D341Med (cell line): Measurements from ENCODE around the gene SDF4.

ENCODE experiments used
- DNase-seq: peaks from one replicate; pipeline ENCODE4 v3.0.0; 2012; ENCODE audit warnings: low spot score

SDF4 gene

DNA sequence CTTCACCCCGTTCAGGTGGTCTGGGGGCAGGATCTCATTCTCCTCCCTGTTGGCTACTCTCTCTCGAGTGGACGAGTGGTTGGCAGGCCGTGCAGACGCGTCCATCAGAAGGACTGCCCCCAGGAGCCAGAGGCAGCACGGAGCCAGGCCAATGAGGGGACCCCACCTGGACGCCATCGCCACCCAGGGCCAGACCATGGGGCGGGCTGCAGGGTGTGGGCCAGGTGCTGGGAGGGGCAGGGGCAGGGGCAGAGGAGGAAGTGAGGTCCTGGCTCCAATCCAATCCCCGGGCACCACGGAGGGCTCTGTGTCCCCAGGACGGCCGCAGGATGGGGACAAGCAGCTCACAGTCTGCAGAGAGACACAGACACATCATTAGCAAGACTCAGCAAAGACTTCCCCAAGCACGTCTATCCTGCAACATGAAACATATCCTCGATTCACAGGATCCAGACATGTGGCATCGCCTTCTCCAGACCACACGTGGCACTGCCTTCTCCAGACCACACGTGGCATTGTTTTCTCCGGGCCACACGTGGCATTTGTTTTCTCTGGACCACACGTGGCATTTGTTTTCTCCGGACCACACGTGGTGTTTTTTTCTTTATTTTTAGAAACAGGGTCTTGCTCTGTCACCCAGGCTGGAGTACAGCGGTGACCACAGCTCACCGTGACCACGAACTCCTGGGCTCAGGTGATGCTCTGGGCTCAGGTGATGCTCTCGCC lies 3.0 kb downstream of the SDF4 start:
- DNase-seq = no peak

DNA sequence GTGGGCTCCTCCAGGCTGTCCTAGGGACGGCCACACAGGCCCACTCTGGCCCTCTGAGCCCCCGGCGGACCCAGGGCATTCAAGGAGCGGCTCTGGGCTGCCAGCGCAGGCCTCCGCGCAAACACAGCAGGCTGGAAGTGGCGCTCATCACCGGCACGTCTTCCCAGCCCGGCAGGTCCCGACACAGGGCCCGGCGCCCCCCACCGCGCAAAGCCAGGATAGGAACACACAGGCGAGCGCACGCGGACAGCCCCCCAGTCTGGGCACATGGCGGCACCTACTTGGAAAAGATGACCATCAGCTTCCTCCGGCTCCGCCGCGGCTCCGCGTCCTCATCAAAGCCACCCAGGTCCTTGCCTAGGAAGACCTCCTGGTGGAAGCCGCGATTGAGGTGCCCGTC lies 3.6 kb downstream of the SDF4 start:
- DNase-seq = no peak

- DNase-seq = no peak
Observed at GRCh38 chr1:1227386-1227785, 4.4 kb downstream of the SDF4 start.

DNA sequence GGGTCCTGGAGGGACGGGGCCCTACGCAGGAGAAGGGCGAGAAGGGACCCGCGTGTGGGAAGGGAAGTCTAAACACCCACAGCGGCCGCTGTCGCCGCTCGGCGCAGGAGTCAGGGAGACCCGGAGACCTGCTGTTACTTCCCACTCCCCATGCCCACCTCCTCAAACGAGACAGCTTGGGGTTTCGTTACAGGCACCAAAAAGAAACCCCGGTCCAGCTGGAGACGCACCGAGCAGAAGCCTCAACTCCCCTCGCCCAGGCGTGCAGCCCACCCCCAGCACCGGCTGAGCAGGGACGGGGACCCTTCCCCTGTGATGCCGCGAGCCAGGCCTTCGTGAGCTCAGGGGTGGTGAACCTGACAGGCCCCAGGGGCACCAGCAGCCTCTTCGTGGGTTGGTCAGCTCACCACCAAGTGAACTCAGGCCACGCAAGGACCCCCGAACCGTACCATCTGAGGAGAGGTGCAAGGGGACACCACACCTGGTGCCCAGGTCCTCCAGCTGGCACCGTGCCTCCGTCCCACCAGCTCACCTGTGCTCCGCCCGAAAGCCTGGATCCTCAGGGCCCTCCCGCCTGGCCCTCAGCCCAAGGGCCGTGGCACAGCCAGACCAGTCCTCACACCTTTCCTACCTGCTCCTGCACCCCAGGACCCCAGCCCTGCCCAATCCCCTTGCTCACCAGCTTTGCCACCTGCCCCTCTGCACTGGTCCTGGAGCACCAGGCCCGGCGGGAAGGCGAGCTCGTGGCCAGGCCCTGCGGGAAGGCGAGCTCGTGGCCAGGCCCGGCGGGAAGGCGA lies 5.0 kb downstream of the SDF4 start:
- DNase-seq = no peak

DNA sequence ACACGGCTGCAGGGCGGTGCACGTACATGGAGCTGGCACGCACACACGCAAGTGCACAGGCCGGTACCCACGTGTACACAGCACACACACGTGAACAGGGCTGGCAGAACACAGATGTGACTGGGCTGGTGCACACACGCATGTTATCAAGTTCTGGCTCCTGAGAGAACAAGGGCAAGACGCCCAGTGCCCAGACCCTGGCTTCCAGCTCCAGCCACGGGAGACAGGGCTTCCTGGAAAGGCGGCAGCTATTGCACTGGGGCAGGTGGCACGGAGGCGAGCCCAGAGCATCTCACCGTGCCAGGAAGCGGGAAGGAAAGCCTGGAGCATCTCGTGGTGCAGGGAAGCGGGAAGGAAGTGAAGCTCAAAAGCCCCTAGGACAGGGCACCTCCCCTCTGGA lies 5.9 kb downstream of the SDF4 start:
- no peak for DNase-seq

DNA sequence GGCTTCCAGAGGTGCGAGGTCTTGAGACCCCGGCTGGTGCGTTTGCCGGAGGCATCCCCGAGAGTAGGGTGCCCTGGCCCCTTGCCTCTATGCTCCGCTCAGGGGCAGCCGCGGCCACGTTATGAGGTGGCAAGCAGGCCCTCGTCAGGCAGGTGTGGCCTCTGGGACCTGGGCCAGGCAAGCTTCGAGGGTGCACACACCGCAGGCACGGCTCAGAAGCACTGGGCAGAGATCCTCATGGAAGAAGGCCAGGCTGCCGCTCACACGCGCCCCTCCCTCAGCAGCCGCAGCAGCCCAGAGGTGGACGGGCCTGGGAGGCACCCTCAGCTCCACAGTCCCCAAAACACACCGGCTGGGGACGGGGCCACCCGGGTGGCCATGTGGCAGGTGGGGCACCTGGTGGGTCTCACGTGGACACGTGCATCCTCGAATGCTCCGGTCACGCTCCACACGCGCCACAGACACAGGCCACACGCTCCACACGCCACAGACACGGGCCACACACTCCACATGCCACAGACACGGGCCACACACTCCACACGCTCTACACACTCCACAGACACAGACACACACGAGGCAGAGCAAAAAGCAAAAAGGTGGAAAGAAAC lies 6.5 kb downstream of the SDF4 start:
- DNase-seq = no peak

DNA sequence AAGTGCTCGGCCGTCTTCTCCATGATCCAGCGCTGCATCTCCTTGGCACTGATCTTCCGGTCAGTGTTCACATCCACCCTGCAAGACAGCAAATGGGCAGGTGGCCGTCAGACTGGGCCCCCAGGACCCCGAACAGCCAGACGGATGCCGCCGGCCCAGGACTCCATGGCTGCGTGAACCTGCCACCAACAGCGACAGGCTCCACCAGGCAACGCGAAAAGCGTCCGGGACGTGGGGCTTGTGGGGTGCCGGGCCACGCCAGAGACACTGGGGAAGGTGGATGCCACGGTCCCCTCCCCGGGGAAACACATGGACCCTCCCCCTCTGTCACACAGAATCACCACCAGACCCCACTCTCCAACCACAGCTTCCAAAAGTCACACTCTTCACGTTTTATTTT lies 7.9 kb downstream of the SDF4 start:
- DNase-seq = no peak

DNA sequence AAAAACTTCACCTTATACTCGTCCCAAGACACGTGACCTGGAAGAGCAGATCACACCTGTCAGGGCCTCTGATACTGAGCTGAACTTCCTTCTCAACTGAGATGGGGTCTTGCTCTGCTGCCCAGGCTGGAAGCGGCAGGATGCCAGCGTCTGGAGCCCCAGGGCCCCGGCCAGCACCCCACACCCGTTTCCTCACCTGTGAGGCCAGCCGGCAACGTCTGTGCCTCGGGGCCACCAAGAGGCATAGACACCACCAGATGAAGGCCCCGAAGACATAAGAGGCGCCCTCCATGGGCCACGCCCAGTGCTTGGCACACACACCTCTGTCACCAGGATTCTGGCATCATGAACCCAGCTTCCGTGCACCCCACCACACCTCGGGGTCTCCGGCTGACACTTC lies 8.5 kb downstream of the SDF4 start:
- DNase-seq = no peak

- DNase-seq = no peak
Observed at GRCh38 chr1:1222575-1223225, 9.1 kb downstream of the SDF4 start.

GRCh38 chr1:1221887-1222574 lies 9.8 kb downstream of the SDF4 start:
- DNase-seq = no peak

- no peak for DNase-seq
Observed at GRCh38 chr1:1220197-1220596, 11.6 kb downstream of the SDF4 start.

DNA sequence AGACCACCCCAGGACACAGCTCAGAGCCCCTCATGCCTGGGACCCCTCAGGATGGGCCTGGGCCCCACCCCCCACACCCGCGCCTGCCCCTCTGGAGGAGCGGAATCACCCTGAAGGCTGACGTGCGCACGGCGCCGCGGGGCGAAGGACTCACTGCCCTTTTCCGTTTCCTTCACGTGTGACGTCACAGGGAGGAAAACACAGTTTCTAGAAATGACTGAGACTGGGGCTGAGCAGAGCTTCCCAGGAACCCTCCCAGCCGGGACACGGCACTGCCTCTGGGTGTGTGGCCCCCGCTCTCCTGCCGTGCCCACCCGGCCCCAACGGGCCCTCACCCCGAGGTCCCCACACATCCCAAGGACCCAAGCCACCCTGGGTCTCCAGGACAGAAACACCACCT lies 12.5 kb downstream of the SDF4 start:
- DNase-seq = no peak

- DNase-seq = no peak
Observed at GRCh38 chr1:1218524-1219200, 13.1 kb downstream of the SDF4 start.

- no peak for DNase-seq
Observed at GRCh38 chr1:1217621-1218523, 13.9 kb downstream of the SDF4 start.

DNA sequence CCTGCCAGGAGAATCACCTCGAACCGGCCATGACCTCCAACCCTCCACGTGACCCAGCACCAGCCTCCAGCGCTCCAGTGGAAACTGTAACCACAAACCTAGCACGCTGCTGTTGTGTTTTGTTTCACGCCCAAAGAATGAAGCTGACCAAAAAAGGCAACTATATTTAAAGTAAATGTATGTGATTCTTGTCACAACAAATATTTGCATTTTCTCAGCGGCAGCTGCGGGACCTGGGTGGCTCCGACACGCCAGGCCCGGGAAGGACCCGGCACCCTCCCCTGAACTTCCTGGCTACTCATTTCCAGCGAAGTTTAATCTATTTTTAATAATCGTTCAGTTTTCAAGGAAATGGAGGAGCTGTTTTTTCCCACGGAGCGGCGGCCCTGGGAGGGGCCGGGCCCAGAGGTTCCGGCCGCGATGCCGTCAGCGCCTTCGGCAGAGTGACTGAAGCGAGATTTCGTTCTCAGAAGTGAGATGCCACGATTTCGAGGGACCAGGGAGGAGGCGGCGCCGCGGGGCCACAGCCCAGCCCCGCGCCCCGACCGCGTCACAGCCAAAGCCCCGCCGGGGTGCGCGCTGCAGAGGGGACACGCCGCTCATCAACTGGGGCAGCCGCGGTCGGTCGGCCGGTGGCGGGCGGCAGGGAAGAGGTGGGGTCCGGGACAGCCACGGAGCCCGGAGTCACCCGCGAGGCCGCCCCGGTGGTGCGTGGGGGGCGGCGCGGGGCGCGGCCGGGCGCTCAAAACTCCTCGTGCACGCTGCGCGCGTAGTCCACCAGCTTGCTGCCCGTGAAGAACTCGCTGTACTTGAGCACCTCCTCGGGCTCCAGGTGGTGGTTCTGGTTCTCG lies 14.8 kb downstream of the SDF4 start:
- DNase-seq = no peak

- no peak for DNase-seq
Observed at GRCh38 chr1:1215881-1216605, 15.8 kb downstream of the SDF4 start.

DNA sequence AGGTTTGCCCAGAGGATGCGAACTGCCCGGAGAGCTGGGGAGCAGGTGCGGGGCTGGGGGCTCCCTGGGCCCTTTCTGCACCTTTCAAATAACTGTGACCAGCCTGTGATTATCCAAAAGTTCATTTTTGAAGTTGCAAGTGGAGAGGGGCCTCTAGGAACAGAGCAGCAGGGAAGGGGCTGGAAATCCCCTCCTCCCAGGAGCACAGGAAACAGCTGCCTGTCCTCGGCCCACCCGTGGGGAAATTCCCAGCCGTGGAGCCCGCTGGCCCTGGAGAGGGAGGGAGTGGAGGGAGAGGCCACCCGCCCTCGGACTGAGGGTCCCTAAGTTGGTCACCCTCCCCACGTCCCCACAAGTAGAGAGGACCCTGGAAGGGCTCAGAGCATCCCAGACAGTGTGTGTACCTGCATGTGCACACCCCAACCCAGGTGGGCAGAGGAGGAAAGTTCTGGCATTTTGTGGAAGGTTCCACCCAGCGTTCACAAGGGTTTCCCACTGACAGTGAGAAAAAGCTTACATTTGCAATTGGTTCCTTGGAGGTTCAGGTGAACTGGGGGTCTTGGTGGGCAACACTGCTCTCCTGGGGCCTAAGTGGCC lies 16.6 kb downstream of the SDF4 start:
- DNase-seq = no peak
